SW480 (cell line): Measurements from ENCODE around the gene SCARB1.

Experiments used
- DNase-seq: peaks from one replicate; pipeline ENCODE4 v3.0.0-alpha.2; 2016; ENCODE audit warnings: low spot score

The SCARB1 gene

DNA sequence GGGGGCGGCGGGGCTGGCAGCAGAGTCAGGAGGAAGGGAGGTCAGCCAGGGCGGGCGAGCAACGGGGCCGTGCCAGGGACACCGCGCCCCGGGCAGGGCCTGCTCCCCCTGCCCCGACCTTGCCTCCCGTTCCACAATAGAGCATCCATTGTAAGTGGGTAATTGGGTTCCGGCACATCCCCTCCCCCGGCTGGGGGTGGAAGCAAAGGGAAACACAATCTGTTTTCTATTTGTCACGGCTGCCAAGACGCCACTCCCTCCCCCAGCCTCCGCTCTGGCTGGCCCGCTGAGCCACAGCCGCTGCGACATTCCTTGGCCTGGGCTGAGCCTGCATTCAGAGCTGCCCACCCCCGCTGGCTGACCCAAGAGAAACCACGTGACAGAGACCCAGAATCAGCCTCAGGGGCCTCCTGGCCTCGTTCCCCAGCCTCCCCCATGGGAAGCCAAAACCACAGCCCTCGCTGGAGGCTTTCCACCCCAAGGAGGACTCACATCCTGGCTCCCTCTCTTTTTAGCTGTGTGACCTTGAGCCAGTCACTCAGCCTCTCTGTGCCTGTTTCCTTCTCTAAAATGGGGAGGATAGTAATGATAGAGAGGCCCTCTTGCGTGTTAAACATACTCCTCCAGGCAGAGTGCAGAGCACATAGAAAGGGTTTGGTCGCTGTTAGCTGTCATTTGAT lies 117.6 kb downstream of the SCARB1 start:
- peak; percentile 92 for DNase-seq

DNA sequence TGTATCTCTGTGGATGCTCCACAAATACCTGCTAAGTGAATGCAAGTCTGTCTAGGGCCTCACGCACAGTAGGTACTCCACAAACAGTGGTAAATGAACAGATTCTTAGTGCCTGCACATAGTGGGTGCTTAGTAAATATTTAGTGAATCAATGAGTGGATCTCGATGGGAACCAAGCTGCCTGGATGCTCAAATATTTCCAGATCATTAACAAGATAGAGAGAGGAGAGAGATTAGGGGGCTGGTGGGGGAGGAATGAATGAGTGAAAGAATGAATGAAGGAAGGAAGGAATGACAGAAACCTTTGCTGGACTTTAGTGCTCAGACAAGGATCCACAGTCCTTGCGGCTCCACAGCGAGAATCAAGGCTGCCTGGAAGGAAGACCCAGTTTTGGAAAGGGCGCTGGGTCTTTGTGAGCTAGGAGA lies 118.2 kb downstream of the SCARB1 start:
- no peak for DNase-seq

DNA sequence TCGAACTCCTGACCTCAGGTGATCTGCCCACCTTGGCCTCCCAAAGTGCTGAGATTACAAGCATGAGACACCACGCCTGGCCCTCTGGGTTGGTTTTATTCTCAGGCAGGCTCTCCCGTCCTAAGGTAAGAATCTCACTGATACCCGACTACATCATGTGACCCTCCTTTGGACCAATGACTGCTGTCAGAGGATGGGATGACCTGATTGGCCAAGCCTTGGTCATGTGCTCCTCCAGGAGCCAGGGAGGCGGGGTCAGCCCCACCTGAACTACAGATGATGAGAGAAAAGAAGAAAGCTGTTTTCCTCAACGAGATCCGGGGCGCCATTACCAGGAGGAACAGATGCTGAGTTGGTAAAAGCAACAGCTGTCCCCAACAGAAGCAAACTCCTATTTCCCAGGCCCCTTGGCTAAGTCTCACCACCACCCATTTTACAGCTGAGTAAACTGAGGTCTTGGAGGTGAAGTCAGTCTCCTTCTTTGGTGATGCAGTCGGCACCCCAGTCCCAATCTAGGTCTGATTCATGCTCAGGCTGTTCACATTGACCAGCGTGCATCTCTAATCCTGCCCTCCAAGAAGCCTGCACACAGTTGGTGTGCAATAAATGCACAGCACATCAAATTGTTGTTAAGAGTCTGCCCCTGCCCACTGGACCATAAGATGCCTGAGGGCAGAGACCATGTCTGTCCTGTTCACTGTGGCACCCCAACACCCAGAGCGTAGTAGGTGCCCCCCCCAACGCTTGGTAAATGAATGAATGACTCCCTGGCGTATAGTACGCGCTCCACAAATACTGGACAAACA lies 118.8 kb downstream of the SCARB1 start:
- peak; percentile 89 for DNase-seq

DNA sequence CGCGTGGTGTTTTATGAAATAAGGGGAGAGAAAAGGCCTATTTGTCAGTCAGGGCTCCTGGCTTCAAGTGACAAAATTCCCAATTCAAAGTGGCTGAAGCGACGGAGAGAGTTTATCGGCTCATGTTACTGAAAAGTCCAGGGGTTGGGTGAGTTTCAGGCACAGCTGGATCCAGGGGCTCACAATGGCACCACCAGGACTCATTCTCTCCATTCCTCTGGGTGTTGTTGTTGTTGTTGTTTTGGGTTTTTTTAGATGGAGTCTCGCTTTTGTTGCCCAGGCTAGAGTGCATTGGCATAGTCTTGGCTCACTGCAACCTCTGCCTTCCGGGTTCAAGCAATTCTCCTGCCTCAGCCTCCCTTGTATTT lies 119.4 kb downstream of the SCARB1 start:
- no peak for DNase-seq

DNA sequence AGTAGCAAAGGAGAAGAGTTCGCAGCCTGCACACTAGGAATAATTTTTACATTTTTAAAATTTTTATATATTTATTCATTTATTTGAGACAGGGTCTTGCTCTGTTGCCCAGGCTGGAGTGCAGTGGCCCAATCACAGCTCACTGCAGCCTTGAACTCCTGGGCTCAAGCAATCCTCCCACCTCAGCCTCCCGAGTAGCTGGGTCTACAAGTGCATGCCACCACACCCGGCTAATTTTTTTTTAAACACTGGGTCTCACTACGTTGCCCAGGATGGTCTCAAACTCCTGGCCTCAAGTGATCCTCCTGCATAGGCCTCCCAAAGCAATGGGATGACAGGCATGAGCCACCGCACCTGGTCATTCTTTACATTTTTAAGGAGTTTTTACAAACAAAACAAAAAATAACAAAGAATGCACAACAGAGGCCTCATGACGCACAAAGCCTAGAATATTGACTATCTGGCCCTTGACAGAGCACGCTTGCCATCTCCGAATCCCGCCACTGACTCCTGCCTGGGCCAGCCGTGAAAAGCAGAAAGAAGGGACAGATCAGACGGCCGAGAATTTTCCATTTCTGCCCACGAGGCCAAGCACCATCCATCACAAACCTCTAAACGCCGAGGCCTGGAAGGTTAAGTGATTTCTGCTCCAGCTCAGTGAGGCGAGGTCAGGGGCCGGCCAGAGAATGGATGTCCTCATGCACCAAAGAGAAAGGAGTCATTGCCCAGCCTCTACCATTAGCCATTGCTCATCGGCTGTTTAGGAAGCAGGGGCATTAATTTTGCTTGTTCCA lies 120.0 kb downstream of the SCARB1 start:
- no peak for DNase-seq

DNA sequence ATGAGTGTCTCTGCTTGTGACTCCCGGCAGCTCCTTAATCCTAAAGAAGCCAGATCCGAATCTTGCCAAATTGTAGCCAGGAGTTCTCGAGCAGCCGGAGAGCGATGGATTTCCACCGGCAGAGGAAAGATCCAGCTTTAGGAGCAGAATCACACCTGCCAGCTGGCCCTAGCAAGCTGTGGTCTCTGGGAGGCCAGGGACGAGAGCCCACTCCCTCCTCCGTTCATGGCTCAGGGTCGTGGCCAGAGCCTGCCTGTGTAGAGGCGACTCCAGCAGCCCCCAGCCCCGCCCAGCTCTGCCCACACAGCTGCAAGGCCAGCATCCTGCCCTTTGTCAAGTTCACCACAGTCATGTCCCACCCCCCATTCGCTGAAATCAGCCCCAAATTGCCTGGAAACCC lies 121.0 kb downstream of the SCARB1 start:
- DNase-seq = no peak

DNA sequence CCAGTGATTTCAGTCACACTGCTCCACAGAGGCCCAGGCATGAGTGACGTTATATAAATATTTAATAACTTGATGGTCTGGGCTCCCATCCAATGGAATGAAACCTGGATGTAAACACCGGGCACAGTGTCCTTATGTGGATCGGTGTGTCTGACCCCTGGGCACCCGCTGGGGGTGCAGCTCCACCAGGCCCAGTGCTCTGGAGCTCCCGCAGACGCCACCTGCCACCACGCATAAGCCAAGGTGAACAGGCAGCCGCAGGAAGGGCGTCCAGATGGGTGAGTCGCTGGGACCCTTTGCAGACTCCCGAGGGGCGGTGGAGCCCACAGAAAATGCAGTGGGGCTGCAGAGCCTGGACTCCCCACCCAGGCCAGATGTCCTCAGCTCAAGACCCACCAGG lies 121.6 kb downstream of the SCARB1 start:
- DNase-seq = no peak

DNA sequence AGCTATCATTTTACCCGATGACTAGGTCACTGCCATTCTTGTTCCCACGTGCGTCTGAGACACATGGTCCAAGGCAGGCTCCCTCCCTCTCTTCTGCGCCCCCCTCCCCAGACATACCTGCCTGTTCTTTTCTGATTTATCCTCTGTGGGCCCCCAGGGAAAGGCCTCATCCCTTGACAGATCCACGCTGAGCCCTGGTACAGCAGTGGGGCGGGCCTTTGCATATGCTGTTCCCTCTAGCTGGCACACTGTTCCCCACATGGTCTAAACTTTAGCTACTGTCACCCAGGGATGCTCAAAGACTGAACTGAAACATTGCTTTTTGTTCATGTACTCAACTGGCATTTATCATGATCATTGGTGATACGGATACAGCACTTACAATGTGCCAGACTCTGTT lies 122.5 kb downstream of the SCARB1 start:
- DNase-seq = no peak

DNA sequence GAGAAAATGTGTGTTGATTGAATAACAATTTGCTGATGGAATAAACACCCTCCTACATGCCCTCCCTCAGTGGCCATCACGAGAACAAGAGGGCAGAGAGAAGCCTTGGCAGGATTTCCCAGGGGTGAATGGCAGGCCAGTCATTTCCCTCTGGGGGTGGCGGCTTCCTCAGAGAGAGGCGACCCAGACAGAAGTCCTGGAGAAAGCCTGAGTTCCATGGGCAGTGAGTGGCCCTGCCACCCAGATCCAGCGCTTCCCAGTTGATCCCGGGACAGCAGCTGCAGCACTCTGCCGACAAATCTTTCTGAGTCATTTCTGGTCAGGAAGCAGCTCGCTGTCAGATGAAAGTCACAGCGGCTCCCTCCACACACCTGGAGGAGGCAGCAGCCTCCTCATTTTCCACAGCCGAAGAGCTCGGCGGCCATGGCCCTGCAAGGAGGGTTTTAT lies 123.0 kb downstream of the SCARB1 start:
- peak; percentile 90 for DNase-seq

DNA sequence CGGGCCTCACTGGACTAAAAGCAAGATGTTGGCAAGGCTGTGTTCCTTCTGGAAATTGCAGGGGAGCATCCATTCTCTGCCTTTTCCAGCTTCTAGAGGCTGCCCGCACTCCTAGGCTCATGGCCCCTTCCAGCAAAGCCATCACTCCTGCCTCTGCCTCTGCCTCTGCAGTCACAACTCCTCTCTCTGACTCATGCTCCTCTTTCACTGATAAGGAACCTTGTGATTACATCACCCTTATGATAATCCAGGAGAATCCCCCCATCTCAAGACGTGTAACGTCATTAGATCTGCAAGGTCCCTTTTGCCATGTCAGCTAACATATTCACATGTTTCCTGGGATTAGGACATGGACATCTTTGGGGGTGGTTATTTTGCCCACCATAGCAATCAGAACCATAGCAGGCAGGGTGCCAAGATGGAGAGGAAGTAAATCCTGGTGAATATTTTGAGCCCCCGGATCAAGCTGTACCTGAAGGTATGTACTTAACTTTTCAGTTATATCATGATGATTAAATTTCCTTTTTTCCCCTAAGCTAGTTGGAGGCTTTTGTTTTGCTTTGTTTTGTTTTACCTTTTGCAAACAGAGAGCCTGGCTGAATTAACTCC lies 123.6 kb downstream of the SCARB1 start:
- no peak for DNase-seq

DNA sequence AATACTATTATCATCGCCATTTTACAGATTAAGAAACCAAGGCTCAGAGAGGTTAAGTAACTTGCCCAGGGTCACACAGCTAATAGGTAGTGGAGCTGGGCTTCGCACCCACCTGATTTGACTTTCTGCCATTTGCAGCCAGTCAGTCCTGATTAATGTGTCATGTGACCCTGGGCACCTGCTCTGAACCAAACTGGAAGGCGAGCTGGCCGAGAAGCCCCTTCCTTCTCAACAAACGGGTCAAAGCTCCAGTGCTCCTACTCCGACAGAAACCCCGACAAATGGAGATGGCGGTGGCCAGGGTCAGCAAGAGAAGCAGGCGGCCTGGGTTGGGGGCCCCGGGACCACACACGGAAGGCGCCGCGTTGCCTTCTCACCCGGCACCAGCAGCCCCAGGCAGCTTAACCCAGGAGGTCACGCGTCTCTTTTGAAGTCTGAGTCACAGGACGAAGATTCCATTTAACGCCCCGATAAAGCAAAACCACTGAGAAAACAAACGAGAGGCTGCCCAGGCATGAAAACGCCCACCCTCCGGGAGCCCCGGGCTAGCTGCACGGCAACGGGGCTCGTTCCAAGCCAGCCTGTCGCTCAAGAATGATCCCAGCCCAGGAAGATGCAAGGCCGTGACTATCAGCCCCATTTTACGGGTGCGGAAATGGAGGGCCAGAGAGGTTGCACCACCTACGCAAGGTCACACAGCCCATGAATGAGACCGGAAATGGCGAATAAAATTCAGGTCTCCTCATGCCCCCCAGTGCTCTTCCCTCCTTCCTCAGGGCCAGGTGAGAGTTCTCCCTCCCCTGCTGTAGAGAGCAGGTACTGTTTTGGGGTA lies 124.8 kb downstream of the SCARB1 start:
- DNase-seq = peak; percentile 90

DNA sequence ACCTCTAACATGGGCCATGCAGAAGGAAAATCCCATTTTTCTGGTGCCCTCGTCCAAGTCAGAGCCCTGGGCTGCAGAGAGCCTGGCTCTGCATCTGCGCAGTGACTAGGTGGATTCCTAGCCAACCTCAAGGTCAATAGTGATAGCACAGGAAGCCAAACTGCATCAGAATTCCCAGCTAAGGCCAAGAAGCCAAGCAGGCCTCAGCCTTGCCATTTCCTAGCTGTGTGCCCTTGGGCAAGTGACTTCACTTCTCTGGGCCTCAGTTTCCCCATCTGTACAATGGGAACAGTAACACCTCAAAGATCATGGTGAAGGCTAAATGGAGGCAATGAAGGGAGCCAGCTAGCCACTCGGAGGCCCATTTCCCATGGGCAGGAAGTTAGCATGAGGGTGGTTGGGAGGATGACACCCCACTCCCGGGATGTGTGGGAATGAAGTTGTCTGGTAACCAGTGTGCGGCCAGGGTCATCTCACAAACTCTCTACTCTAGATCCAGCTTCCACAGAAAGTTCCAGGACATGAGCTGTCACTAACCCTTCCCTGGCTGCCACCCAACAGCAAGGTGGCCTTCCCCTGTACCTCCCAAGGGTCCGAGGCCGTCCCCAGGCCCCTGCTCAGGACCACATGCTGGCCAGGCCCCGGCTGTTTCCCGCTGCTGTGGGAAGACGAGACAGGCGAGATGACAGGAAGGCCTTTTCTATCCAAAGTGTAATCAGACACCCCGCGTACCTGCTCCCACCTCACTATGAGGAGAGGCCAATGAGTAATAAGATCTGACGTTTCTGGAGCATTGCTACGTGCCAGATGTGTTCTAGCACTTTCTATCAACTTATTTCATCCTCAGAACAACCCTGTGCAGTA lies 125.7 kb downstream of the SCARB1 start:
- peak; percentile 64 for DNase-seq

DNA sequence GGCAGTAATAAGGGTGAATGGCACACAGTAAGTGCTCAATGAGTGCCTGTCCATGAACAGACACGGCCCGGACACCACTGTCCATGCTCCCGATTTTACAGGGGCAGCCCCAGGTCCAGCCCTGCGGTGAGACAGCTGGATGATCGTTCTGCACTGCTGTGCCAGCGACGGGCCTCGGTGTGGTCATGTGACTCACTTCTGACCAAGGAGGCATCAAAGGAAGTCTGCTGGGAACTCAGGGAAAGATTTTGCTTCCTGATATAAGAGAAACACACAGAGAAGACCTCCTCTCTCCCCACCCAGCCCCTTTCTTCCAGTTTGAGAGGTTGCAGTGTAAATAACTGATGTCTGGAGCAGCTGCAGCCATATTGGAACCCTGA lies 126.6 kb downstream of the SCARB1 start:
- peak; percentile 60 for DNase-seq

DNA sequence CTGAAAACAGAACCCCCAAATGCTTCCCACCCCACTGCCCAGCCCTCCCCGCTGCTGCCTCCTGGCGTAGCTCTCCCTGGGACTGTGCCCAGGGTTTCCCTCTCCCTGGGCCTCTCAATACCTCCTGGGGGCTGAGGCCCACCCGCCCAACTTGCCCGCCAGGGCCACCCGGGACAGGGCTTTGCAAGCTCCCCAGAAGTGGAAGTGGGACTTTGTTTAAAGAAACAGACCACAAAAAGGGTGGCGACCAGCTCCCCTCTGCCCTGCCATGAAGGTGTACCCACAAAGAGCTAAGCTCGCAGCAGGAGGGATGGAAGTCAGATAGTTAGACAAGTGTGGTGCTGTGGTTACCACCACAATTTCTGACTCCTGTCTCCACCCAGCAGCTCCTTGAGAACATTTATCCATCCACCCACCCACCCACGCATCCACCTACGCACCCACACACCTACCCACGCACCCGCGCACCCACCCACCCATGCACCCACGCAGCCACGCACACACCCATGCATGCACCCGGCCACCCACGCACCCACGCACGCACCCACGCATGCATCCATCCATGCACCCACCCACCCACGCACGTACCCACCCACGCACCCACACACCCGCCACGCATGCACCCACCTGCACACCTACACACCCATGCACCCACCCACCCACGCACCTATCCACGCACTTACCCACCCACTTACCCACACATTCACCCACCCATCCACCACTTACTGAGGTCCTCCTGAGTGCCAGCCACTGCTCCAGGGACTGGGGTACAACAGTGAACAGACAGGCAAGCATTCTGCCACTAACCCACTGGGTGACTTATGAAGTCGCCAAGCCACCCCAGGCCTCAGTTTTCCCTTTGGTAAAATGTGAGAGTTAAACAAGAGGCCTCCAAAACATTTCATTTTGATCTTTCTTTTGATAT lies 127.3 kb downstream of the SCARB1 start:
- no peak for DNase-seq

DNA sequence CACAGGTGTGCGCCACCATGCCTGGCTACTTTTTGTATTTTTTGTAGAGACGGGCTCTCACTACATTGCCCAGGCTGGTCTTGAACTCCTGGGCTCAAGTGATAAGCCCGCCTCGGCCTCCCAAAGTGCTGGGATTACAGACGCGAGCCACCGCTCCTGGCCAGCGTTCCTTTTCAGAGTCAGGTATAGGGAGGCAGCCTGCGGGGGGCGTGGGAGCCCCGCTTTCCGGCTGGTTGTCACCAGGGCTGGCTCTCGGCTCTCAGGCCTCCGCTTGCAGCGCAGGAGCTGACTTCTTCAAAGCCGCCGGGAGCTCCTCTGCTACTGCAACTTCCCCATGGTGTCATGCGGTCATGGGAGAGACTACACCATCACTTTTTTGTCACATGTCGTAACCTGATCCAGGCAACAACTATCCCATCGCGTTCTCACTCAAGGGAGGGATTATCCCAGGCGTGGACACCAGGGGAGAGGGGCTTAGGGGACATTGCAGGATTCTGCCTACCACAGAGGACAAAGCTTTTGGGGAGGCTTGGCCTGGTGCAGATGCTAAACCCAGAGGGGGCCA lies 129.4 kb downstream of the SCARB1 start:
- peak; percentile 74 for DNase-seq

DNA sequence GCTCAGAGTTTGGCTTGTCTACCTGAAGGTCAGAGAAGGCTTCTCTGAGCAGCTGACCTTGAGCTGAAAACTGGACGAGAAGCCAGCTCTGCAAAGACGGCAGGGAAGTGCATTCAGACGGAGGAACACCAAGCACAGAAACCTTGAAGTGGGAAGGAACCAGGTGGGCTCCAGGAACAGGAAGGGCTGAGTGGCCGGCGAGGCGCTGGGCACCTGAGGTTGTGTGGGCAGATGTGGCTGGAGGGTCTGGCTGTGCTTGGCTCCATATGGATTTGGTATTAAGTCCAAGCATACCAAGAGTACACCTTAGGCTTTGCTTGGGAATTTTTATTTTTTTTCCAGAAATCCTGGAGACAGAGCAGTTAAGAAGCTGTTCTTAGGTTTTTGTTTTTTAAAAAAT lies 130.6 kb downstream of the SCARB1 start:
- DNase-seq = no peak

DNA sequence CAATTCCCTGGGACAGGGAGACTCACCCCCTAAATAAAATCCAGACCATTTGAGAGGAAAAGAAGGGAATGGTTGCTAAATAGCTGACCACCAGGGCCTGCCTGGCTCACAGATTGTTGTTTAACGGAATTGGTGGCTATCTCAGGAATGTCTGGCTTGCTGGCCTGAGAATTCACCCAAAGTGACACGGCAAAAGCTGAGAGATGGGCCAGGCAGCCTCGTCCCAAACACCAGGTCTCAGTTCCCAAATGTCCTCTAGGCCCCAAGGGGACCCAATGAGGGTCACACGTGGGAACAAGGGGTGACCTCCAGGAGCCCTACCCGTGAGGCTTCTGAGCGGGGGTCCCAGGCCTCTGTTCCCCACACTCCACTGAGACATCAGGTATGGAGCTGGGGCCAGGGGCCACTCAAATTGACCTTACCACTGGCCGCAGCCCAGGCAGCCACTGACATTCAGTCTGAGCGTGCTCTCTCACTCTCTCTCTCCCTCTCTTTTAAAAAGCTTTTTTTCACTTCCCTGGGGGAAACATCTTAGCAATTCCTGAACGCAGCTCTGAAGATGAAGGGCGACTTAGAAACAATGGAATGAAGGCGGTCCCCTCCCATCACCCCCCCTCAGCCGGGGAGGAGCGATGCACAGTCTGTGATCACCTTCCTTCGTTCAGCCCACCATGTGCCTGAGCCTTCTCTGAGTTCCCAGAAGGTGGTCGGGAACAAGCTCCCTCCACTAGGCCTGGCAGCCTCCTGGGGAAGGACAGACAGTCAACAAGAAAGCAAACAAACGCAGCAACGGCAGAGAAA lies 131.2 kb downstream of the SCARB1 start:
- DNase-seq = no peak

DNA sequence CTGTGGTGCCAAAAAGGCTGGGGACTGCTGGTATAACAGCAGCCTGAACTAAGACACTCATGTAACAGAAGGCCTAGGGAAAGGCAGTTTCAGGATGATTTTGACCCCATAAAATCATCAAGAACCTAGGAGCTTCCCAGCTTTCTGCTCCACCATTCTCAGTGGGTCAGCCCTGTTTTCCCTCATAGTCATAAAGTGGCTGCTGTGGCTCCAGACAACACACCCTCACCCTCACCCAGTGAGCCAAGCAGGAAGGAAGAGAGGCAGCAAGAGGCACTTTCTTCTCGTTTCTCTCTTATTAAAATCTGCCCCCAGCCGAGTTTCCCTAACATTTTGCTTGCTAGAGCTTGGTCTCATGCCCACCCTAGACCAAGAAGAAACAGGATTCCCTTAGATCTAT lies 131.8 kb downstream of the SCARB1 start:
- no peak for DNase-seq
